WTC11 (cell line): ENCODE results near the gene CHAT. TPM values are rescaled to one million over a fixed set of nuclear protein-coding genes. Genes with fewer than 3 reads are reported as not detected.

Experiments
- AR ChIP-seq: fragments of 250-450 bp; sonication (Bioruptor Pico); IDR thresholded peaks from 2 replicates; pipeline ENCODE4 v1.9.0; 2021; ENCODE audit warnings: mild to moderate bottlenecking
- CDX4 ChIP-seq: fragments of 250-450 bp; sonication (Bioruptor Pico); IDR thresholded peaks from 2 replicates; pipeline ENCODE4 v1.9.0; 2021; ENCODE audit warnings: moderate library complexity, mild to moderate bottlenecking, inconsistent platforms, borderline replicate concordance
- CREB1 ChIP-seq: sonication (generic); formaldehyde crosslinking; IDR thresholded peaks from 2 replicates; pipeline ENCODE4 v1.8.0; 2023; ENCODE audit warnings: mild to moderate bottlenecking, missing genetic modification reagents
- E2F4 ChIP-seq: sonication (generic); formaldehyde crosslinking; IDR thresholded peaks from 2 replicates; pipeline ENCODE4 v1.8.1; 2022; ENCODE audit warnings: low read depth, mild to moderate bottlenecking, moderate library complexity, missing genetic modification reagents, borderline replicate concordance
- E2F5 ChIP-seq: sonication (generic); formaldehyde crosslinking; IDR thresholded peaks from 2 replicates; pipeline ENCODE4 v1.8.1; 2022; ENCODE audit warnings: mild to moderate bottlenecking, moderate library complexity, missing genetic modification reagents
- ERG ChIP-seq: fragments of 250-450 bp; sonication (Bioruptor Pico); IDR thresholded peaks from 2 replicates; pipeline ENCODE4 v1.8.0; 2021; ENCODE audit warnings: mild to moderate bottlenecking
- ETV6 ChIP-seq: sonication (generic); formaldehyde crosslinking; IDR thresholded peaks from 2 replicates; pipeline ENCODE4 v1.8.1; 2022; ENCODE audit warnings: mild to moderate bottlenecking, missing genetic modification reagents
- FOXP4 ChIP-seq: sonication (generic); formaldehyde crosslinking; IDR thresholded peaks from 2 replicates; pipeline ENCODE4 v1.8.0; 2022; ENCODE audit warnings: mild to moderate bottlenecking, missing genetic modification reagents
- GABPB1 ChIP-seq: sonication (generic); formaldehyde crosslinking; IDR thresholded peaks from 2 replicates; pipeline ENCODE4 v1.8.1; 2023; ENCODE audit warnings: mild to moderate bottlenecking, missing genetic modification reagents
- IRF2 ChIP-seq: sonication (generic); formaldehyde crosslinking; IDR thresholded peaks from 2 replicates; pipeline ENCODE4 v1.8.0; 2022; ENCODE audit warnings: low read depth, missing genetic modification reagents, borderline replicate concordance
- JAZF1 ChIP-seq: fragments of 250-450 bp; sonication (Bioruptor Pico); IDR thresholded peaks from 2 replicates; pipeline ENCODE4 v1.9.0; 2021; ENCODE audit warnings: moderate library complexity, mild to moderate bottlenecking, inconsistent platforms
- NFYB ChIP-seq: sonication (generic); formaldehyde crosslinking; conservative IDR thresholded peaks from 2 replicates; pipeline ENCODE4 v1.8.0; 2022; ENCODE audit warnings: low read depth, missing genetic modification reagents
- NR2C2 ChIP-seq: sonication (generic); formaldehyde crosslinking; IDR thresholded peaks from 2 replicates; pipeline ENCODE4 v1.8.0; 2022; ENCODE audit warnings: mild to moderate bottlenecking, missing genetic modification reagents
- OVOL2 ChIP-seq: fragments of 250-450 bp; sonication (Bioruptor Pico); IDR thresholded peaks from 2 replicates; pipeline ENCODE4 v1.9.0; 2021; ENCODE audit warnings: mild to moderate bottlenecking, borderline replicate concordance
- PRRX2 ChIP-seq: fragments of 250-450 bp; sonication (Bioruptor Pico); IDR thresholded peaks from 2 replicates; pipeline ENCODE4 v1.8.0; 2021; ENCODE audit warnings: mild to moderate bottlenecking
- RELA ChIP-seq: sonication (generic); formaldehyde crosslinking; IDR thresholded peaks from 2 replicates; pipeline ENCODE4 v1.8.1; 2022; ENCODE audit warnings: missing genetic modification reagents, mild to moderate bottlenecking, borderline replicate concordance
- STAT6 ChIP-seq: sonication (generic); formaldehyde crosslinking; conservative IDR thresholded peaks from 2 replicates; pipeline ENCODE4 v1.8.1; 2023; ENCODE audit warnings: mild to moderate bottlenecking, low read depth, missing genetic modification reagents, moderate library complexity
- ZNF138 ChIP-seq: sonication (generic); formaldehyde crosslinking; conservative IDR thresholded peaks from 2 replicates; pipeline ENCODE4 v1.8.1; 2022; ENCODE audit warnings: mild to moderate bottlenecking, moderate library complexity, missing genetic modification reagents
- total RNA-seq: library from RNA; stranded (reverse); gene quantifications from 3 replicates; pipeline ENCODE4 v1.2.3, GENCODE V29; 2021
- TF ChIP-seq, protein P1 (sequence below): sonication (generic); formaldehyde crosslinking; IDR thresholded peaks from 2 replicates; pipeline ENCODE4 v1.8.1; 2022; ENCODE audit warnings: low read depth, missing genetic modification reagents, borderline replicate concordance
- TF ChIP-seq, protein P2 (sequence below): sonication (generic); formaldehyde crosslinking; IDR thresholded peaks from 2 replicates; pipeline ENCODE4 v1.8.1; 2023; ENCODE audit warnings: mild to moderate bottlenecking, moderate library complexity, missing genetic modification reagents
- TF ChIP-seq, protein P3 (sequence below): fragments of 250-450 bp; sonication (Bioruptor Pico); IDR thresholded peaks from 2 replicates; pipeline ENCODE4 v1.9.0; 2021; ENCODE audit warnings: mild to moderate bottlenecking
- TF ChIP-seq, protein P4 (sequence below): sonication (generic); formaldehyde crosslinking; IDR thresholded peaks from 2 replicates; pipeline ENCODE4 v1.8.0; 2022; ENCODE audit warnings: mild to moderate bottlenecking, missing genetic modification reagents

Gene CHAT
- total RNA-seq, 1 experiment from 2014 or later = not detected

GRCh38 chr10:49679480-49679893, 65.7 kb downstream of the CHAT start, which contains the start of gene C10orf53 (continued):
- no peak for TF ChIP-seq E2F4 (CRISPR knock-in tag)
- TF ChIP-seq, protein P1, sequence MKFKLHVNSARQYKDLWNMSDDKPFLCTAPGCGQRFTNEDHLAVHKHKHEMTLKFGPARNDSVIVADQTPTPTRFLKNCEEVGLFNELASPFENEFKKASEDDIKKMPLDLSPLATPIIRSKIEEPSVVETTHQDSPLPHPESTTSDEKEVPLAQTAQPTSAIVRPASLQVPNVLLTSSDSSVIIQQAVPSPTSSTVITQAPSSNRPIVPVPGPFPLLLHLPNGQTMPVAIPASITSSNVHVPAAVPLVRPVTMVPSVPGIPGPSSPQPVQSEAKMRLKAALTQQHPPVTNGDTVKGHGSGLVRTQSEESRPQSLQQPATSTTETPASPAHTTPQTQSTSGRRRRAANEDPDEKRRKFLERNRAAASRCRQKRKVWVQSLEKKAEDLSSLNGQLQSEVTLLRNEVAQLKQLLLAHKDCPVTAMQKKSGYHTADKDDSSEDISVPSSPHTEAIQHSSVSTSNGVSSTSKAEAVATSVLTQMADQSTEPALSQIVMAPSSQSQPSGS = no peak
- TF ChIP-seq NFYB (CRISPR knock-in tag) = no peak
- TF ChIP-seq NR2C2 (CRISPR knock-in tag) = no peak
- TF ChIP-seq STAT6 (CRISPR knock-in tag) = no peak
- TF ChIP-seq ZNF138 = no peak
- TF ChIP-seq, protein P2, sequence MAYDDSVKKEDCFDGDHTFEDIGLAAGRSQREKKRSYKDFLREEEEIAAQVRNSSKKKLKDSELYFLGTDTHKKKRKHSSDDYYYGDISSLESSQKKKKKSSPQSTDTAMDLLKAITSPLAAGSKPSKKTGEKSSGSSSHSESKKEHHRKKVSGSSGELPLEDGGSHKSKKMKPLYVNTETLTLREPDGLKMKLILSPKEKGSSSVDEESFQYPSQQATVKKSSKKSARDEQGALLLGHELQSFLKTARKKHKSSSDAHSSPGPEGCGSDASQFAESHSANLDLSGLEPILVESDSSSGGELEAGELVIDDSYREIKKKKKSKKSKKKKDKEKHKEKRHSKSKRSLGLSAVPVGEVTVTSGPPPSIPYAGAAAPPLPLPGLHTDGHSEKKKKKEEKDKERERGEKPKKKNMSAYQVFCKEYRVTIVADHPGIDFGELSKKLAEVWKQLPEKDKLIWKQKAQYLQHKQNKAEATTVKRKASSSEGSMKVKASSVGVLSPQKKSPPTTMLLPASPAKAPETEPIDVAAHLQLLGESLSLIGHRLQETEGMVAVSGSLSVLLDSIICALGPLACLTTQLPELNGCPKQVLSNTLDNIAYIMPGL (CRISPR knock-in tag) = peak; percentile 45; the same call in 1 of the 2 replicates
- TF ChIP-seq IRF2 = no peak
- peak; percentile 86; the same call in 1 of the 2 replicates for TF ChIP-seq ETV6
- TF ChIP-seq RELA = no peak
- TF ChIP-seq AR (CRISPR knock-in tag) = no peak
- no peak for TF ChIP-seq GABPB1 (CRISPR knock-in tag)
- peak; percentile 48; the same call in 1 of the 2 replicates for TF ChIP-seq E2F5 (CRISPR knock-in tag)
- no peak for TF ChIP-seq CDX4
- TF ChIP-seq PRRX2 (CRISPR knock-in tag) = no peak
- TF ChIP-seq, protein P3, sequence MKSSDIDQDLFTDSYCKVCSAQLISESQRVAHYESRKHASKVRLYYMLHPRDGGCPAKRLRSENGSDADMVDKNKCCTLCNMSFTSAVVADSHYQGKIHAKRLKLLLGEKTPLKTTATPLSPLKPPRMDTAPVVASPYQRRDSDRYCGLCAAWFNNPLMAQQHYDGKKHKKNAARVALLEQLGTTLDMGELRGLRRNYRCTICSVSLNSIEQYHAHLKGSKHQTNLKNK (CRISPR knock-in tag) = no peak
- no peak for TF ChIP-seq OVOL2
- no peak for TF ChIP-seq JAZF1 (CRISPR knock-in tag)
- TF ChIP-seq, protein P4, sequence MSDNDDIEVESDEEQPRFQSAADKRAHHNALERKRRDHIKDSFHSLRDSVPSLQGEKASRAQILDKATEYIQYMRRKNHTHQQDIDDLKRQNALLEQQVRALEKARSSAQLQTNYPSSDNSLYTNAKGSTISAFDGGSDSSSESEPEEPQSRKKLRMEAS (CRISPR knock-in tag) = peak; percentile 95
- TF ChIP-seq CREB1 (CRISPR knock-in tag) = no peak
- TF ChIP-seq ERG (CRISPR knock-in tag) = no peak
- peak; percentile 94 for TF ChIP-seq FOXP4 (CRISPR knock-in tag)
